RWPE1 (cell line): ENCODE measurements around the gene ADAM21.
"Not testable (repeated sequence)": the region's sequence is repeated elsewhere in the genome, so short reads cannot be mapped to it uniquely, and the experiment has no call there.

Source experiments
- CTCF ChIA-PET: fragments of 350-600 bp; sonication (Branson Sonifier 250); formaldehyde crosslinking; extraction: SDS; loops from one replicate; lab custom pipeline; 2021; lab: Yijun Ruan, JAX
- POLR2A ChIA-PET: fragments of 400-600 bp; formaldehyde crosslinking; extraction: SDS; loops from one replicate; lab custom pipeline; 2020; ENCODE audit warnings: antibody characterized with exemption; ENCODE audit not compliant: low non-redundant PET; lab: Yijun Ruan, JAX
- DNase-seq: peaks from one replicate; pipeline ENCODE4 v3.0.0; 2012; ENCODE audit warnings: low spot score
- H3K27ac ChIP-seq: fragments of 450-650 bp; 2 replicates; pipeline ENCODE4 v1.5.1; 2017
- TF ChIP-seq, protein P1 (sequence below): fragments of 450-650 bp; conservative IDR thresholded peaks from 2 replicates; pipeline ENCODE4 v1.5.1; 2017; ENCODE audit warnings: low read depth, mild to moderate bottlenecking

ADAM21 gene

DNA sequence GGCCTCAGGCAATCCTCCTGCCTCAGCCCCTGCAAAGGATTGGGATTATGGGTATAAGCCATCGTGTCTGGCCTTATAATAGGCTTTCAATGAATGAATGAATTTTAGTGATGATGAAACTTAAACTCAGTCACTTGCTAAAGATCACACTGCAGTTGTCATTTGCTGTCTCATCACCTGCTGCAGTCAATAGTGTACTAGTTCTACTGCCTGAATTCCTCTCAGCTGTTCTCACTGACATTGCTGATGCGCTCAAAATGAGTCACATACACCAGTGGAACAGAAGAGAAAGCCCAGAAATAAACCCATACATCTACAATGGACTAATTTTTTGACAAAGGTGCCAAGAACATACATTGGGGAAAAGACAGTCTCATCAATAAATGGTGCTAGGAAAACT, 29.4 kb upstream of the ADAM21 start:
- POLR2A ChIA-PET: no interaction called here
- CTCF ChIA-PET: no interaction called here
- H3K27ac ChIP-seq: no peak overlapping the region
- TF ChIP-seq, protein P1, sequence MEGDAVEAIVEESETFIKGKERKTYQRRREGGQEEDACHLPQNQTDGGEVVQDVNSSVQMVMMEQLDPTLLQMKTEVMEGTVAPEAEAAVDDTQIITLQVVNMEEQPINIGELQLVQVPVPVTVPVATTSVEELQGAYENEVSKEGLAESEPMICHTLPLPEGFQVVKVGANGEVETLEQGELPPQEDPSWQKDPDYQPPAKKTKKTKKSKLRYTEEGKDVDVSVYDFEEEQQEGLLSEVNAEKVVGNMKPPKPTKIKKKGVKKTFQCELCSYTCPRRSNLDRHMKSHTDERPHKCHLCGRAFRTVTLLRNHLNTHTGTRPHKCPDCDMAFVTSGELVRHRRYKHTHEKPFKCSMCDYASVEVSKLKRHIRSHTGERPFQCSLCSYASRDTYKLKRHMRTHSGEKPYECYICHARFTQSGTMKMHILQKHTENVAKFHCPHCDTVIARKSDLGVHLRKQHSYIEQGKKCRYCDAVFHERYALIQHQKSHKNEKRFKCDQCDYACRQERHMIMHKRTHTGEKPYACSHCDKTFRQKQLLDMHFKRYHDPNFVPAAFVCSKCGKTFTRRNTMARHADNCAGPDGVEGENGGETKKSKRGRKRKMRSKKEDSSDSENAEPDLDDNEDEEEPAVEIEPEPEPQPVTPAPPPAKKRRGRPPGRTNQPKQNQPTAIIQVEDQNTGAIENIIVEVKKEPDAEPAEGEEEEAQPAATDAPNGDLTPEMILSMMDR: no peak
- DNase-seq: no peak

DNA sequence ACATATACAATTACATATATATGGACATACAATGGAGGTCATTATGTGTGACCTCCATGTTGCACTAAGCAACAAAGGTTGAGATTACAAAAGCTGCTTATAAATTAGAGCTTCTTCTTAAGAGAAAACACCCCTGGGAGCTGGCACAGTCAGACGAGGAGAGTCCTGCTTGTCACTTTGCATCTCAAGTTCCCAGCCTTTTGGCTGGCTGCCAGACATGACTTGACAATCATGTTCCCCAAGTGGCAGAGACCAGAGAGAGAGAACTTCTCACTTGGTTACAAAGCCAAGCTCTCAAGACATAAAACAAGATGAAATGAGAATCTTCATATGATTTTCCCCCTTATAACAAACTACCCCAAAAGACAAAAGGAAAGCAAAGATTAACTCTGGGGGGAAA, 26.6 kb upstream of the ADAM21 start:
- ChIA-PET POLR2A (no interaction called here), CTCF (no interaction called here)
- no peak overlapping the region for H3K27ac ChIP-seq
- no peak for DNase-seq
- TF ChIP-seq, protein P1: no peak

DNA sequence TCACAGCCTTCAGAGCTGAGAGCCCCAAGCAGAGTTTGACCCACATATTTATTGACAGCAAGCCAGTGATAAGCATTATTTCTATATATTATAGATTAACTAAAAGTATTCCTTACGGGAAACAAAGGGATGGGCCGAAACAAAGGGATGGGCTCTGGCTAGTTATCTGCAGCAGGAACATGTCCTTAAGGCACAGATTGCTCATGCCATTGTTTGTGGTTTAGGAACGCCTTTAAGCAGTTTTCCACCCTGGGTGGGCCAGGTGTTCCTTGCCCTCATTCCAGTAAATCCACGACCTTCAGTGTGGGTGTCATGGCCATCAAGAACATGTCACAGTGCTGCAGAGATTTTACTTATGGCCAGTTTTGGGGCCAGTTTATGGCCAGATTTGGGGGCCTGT, 25.4 kb upstream of the ADAM21 start:
- POLR2A ChIA-PET, DNase-seq, H3K27ac ChIP-seq: not testable (repeated sequence)
- CTCF ChIA-PET: interaction anchor here (0.6 to 0.7 kb wide), 2 partner anchors 11 to 134 kb away, joined by 3 to 7 read pairs; no protein-coding TSS in a partner anchor

DNA sequence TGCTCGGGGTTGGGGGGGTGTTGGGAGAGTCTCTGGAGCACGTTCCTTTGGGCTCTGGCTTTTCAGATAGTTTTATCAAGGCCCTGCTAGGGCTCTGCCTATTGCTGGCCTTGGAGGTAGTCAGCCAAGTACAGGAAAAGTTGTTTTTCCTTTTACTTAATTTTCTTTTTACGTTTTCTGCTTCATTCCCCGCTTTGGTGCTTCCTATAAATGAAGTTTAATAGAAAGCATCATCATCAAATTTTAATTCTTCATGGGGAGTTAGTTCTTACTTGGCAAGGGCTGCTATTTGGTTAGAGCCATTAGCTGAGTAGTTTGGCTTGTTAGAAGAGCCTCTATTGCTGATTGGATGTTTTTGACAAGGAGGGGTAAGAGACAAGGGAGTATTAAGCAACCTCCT, 15.1 kb upstream of the ADAM21 start:
- TF ChIP-seq, protein P1: no peak
- DNase-seq: no peak
- POLR2A ChIA-PET: no interaction called here
- no peak overlapping the region for H3K27ac ChIP-seq
- CTCF ChIA-PET: no interaction called here

DNA sequence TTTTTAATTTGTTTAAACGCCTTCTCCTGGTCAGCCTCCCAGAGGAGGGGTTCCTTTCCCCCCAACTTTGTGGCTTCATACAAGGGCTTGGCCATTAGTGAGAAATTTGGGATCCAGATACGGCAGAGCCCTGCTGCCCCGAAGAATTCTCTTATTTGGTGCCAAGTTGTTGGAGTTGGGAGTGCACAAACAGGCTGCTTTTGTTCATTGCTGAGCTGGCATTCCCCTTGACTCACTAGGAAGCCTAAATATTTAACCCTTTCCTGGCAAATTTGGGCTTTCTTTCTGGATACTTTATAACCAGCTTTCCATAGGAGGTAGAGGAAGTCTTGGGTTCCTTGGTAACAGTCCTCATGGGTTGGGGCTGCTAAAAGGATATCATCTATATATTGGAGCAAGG, 10.3 kb upstream of the ADAM21 start:
- no peak overlapping the region for H3K27ac ChIP-seq
- TF ChIP-seq, protein P1: no peak
- DNase-seq: no peak
- CTCF ChIA-PET: no interaction called here
- POLR2A ChIA-PET: no interaction called here

DNA sequence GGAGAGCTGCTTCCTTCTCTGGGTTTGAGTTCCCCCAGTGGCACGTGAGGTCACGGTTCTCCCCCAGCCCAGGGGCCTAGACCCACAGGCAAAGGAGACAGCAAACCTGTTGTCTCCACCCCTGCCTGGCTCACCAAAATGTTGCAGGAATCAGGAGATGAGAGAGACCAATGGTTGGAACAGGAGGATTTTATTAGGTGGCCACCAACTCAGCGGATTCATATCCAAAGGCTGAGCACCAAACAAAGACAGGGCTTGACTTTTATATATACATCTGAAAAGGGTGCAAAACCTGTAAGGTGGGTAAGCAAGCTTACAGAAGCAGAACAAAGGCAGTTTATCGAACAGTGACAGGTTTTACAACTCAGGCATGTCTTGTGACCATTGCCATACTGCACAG, 9.2 kb upstream of the ADAM21 start:
- ChIA-PET CTCF (no interaction called here), POLR2A (no interaction called here)
- DNase-seq: no peak
- no peak overlapping the region for H3K27ac ChIP-seq
- TF ChIP-seq, protein P1: no peak

DNA sequence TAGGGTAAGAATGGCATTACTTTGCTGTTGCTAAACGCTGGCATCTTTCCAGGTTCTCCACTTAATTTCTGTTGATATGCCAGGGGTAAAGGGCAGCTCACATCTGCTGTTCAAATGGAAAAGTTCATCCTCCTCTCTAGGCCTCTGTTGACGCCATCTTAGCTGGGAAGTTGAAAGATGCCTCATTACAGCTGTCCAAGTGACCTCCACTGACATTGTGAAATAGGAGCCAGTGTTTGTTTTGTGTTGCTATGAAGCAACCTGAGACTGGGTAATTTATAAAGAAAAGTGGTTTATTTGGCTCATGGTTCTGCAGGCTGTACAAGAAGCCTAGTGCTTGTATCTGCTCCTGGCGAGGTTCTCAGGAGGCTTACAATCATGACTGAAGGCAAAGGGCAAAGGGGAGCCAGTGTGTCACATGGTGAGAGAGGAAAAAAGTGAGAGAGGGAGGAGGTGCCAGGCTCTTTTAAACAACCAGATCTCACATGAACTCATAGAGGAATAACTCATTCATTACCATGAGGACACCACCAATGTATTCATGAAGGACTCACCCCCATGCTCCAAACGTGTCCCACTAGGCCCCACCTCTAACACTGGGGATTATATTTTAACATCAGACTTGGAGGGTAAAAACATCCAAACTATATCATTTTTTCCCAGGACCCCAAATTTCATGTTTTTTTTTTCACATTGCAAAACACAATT, 3.2 kb upstream of the ADAM21 start:
- no peak for DNase-seq
- CTCF ChIA-PET: no interaction called here

More for the DNA sequence above, 3.2 kb upstream of the ADAM21 start:
- H3K27ac ChIP-seq: no peak overlapping the region
- TF ChIP-seq, protein P1: no peak
- POLR2A ChIA-PET: no interaction called here
